CD4-positive, alpha-beta T cell treated with Interleukin-6 for 4 hours (primary cell): ENCODE data around the gene LGALS3.
A peak's percentile ranks its signal among the peaks of the same experiment; 100 is the strongest.

Experiments
- DNase-seq: peaks from one replicate; pipeline ENCODE4 v3.0.0-alpha.2; 2020; ENCODE audit warnings: mixed read lengths

LGALS3 gene

DNA sequence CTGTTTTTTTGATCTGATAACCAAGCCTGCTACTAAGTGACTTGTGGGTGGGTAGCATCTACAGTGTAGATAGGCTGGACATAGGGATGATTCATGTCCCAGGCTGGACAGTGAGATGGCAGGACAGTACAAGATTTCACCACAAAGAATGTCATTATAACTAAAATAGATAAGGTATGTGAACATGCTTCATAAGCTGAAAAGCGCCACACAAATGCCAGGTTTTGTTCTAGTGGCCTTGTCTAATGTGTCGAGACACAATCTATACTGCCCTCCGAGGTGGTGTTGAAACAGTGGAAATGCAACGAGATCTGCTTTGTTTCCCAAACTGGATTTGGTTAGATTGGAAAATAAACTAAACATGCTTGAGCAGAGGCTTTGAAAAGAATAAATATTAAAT is 4.4 kb downstream of the LGALS3 start:
- no peak for DNase-seq

DNA sequence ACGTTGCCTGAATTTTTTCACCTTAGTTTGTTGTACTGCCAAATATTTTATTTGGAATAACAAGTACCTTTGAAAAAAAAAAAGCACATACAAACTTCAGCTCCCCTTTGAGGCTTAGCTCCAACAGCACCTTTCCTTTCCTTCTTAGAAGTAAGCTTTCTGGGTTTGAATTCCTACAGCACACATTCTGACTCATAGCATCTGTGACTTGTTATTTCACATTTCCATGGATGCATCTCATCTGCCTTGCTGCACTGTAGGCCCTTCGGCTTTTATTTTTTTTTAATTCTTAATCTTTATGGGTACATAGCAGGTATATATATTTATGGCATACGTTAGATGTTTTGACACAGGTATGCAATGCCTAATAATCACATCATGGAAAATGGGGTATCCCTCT is 7.2 kb downstream of the LGALS3 start:
- no peak for DNase-seq

DNA sequence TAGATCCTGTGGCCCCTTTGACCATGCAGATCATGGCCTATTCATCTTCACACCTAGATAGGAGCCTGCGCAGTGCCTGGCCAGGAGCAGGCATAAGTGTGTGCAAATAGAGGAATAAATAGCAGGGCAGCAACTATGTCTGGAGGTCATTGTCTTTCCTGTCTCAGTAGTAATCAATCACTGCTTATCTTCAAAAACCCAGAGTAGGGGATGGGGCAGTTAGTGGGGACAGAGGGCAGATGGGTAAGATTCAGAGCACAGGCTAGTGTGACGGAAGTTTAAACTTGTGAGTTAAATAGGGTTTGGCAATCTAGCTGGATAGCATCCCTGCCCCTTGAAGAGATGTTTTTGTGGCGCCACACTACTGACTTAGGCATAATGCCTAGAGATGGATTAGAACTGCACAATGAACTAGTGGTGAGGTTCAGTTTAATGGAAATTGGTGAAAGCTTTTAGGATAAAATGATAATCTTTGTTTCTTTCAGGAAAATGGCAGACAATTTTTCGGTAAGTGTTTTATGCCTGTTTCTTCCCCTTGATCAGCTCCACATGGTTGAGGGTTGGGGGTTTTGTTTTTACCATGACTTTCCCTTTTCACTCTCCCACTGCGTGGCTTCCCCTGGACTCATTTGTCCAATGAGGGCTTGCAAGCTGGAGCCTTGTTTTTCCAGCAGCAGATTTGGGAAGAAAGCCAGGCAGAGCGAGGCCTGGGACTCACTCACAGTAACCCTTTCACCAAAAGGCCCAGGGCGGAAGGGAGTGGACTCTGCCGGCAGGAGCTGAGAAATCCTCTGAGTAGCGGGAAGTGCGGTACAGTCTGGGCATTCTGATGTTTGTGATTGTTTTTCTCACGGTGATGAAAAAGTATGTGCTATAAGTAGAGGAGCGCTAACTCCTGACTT is 8.1 kb downstream of the LGALS3 start:
- no peak for DNase-seq

DNA sequence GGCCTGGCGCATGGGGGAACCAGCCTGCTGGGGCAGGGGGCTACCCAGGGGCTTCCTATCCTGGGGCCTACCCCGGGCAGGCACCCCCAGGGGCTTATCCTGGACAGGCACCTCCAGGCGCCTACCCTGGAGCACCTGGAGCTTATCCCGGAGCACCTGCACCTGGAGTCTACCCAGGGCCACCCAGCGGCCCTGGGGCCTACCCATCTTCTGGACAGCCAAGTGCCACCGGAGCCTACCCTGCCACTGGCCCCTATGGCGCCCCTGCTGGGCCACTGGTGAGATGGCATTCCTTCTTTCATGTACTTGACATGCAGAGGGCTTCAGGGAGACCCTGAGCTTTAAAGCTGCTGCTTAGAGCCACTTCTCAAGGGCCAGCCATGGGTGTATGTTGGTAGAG is 9.0 kb downstream of the LGALS3 start:
- DNase-seq, result no peak

DNA sequence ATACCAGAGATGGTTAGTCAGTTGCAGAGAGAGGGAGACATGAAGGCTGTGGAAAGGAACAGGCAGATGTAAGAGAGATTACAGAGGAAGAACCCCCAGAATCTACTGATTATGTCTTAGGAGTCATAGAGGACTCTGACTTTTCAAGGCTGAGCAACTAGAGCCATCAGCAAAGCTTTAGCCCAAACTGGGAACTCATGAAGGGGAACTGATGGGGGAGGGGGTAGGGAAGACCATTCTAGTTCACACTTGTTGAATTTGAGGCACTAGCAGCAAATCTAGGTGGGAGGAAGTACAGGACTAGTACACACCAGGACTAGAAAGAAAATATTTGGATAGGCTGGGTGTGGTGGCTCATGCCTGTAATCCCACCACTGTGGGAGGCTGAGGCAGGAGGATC is 10.1 kb downstream of the LGALS3 start:
- DNase-seq, result no peak

DNA sequence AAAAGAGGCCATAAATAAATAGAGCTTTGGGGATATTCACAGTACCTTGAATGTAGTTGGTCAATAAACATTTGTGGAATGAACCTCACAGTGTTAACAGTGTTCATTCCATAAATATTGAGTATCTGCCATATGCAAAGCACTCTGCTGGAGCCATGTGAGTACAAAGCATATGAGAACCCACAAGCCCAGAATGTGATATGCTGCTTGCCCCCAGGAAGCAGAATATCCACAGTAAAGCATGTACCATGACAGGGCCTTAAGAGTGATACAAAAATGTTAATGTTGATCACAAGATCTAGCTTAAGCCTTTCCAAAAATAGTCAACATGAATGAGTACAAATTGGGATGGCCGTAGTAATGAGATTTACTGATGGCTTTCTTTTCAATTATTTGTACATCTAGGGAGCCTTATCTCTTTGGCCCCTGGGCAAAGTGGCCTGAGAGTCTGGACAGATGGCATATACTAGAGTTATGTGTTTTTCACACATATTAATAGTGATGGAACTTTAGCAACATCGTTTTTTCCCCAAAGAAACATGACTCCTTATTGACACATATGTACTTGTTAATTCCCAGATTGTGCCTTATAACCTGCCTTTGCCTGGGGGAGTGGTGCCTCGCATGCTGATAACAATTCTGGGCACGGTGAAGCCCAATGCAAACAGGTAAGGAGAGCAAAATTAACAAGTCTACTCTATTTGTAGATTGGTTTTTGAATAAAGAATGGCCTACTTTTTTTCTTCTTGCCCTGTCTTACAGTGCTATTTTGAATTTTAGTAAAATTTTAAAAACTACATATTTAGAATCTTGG is 10.9 kb downstream of the LGALS3 start:
- no peak for DNase-seq

DNA sequence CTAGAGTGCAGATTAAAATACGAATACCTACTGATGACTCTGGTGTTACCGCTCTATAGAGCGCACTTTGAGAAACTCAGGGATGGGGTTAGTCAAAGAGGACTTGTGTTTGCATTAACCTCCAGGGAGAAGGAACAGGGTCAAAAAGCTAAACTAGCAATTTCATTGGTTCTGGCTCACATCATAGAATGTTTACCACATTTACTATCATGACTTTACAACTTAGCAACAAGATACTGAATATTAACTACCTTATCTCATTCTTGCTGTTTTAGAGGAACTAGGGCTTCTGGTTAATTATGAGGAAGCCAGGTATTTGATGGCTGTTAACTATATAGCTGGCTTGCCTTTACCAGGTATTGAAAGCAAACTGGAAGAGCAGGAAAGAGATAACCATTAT is 12.8 kb downstream of the LGALS3 start:
- no peak for DNase-seq

DNA sequence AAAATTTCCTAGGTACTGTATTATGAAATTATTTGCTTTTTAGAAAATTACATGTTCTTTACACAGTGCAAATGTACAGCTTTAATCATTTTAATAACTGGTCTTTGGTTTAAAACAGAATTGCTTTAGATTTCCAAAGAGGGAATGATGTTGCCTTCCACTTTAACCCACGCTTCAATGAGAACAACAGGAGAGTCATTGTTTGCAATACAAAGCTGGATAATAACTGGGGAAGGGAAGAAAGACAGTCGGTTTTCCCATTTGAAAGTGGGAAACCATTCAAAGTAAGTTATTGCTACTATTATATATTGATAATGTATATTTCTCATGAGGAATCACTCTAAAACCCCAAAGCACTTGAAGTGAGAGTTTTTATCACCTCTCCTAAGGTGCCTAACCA is 13.4 kb downstream of the LGALS3 start:
- no peak for DNase-seq

DNA sequence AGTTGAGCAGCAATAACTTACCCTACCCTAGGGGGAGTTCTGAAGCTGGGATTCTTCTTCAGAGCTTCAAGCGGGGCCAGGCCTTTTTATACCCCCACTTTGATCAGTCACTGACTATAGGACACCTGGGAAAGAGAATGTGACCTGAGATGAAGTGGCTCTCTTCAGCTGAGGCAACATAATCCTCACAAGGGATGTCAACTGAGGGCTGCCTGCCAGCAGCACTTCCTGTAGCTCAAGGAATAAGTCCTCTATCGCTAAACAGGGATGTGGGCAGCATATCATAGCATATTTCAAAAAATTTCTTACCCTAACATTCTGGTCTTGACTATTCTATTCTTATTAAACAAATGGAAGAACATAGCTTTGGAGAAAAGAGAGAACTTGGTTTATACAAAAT is 17.4 kb downstream of the LGALS3 start:
- DNase-seq, result no peak

DNA sequence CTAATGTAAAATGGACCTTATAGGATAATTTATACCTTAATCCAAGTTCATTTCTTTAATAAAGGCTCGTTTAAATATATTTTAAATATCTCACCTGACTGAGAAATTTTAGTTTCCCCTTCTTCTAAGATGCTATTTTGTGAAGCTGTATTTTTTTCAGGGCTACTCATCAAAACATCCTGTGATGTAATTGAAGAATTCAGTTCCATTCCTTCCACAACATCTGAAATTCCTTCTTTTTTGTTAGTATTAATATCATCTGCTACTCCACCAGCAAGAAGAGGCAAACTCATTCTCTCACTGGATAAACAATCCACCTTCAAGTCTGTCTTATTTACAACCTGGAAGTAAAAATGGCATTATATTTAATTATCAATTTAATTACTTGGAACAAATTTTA is 22.5 kb downstream of the LGALS3 start:
- DNase-seq, result no peak

DNA sequence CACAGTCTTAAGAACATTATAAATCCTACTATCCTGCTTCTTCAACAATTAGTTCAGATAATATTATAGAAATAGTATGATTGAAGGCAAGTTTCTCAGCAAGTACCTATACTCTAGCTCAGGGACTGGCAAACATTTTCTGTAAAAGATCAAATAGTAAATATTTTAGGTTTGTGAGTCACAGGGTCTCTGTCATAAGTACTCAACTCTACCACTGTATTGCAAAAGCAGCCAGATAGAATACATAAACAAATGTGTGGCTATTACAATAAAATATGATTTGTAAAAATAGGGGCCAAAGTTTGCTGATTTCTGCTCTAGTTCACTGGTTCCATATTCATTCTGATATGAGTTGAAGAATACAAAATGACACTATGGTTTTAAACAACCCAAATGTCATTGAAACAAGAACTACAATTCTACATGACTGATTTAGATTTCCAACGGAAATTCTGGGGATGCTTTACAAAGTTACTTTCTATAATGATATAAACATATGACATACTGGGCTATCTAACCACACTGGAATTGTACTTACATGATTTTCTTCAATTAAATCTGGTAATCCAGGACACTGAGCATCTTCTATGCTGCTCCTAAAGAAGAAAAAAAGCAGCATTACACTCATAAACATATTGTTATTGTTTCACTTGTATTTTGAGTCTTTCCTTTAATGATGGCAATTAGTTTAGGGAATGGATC is 23.2 kb downstream of the LGALS3 start:
- DNase-seq, result no peak

DNA sequence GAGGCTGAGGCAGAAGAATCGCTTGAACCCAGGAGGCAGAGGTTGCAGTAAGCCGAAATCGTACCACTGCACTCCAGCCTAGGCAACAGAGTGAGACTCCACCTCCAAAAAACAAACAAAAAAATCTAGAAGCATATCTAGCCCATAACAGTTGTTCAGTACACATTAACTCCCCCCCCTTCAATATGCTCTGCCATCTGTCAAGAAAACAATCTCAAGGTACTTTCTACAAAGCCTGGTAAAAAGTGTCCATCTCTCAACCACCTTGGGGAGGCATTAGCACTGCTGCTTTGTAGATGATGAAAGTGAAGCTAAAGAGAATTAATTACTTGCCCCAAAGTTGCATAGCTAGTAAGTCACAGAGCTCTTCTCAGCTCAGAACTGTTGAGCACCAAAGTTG is 24.9 kb downstream of the LGALS3 start:
- no peak for DNase-seq

DNA sequence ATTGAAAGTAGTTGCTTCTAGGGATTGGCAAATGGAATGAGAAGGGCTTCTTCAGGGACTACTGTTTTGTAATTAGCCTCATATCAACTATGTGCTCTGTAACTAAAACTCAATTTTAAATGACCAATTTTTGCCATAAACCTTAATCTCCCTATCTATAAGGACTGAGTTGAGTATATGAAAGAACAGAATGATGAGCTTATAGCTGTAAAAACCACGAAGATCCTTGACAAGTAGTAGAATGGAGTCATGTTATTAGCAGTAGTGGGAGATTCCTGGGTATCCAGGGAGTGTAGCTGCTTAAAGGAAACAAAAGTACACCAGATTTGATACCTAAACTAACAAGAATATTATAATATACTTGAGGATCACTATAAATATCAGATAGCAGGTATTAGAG is 28.0 kb downstream of the LGALS3 start:
- DNase-seq, result no peak

DNA sequence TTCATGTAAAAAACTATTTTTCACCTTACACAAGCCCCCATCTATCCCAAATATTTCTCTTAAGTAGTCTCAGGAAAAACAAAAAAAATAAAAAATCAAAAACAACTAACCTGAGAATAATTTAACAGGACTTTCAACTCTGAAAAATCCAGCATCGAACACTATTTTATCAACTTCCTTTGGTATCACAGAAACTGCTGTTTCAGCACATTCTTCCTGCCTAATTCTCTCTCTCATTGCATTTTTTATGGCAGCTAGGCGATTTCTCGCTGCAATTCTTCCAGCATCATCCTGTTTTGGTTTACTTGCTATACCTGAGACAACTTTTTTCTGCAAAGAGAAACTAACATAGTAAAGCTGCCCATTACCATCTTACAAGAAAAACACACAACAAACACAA is 29.4 kb downstream of the LGALS3 start:
- no peak for DNase-seq

DNA sequence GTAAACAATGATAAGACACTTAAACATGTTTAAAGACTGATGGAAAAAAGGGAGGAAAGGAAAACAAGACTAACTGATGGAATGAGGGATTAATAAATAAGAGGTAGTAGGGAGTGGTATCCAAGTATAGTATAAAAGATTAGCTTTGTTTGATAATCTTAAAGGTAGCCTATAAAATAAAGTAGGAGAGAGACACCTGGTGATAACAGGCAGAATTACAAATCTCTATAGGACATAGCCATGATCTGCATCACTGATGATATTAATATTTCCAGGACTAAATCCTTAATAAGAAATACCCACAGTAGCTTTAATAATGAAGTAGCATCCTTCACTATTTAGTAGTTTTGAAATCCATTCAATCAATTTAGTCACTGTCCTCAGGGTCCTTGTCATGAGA is 31.9 kb downstream of the LGALS3 start:
- DNase-seq, result no peak

DNA sequence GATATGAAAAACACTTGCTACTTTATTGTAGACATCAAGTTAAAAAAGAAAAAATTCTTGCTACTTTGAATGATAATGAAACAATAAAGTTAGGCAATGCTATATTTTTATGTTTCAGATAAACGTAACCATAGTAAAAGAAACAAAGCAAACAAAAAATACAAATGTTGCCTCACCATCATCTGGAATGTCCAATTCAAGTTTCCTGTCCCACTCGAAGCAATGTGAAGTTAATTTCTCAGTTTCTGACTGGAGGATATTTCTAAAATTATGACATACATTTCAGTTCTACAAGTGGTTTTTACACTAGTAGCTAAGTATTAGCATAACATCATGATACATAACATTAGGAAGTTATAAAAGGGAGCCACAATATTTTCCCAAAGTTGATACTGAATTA is 41.5 kb downstream of the LGALS3 start:
- no peak for DNase-seq

DNA sequence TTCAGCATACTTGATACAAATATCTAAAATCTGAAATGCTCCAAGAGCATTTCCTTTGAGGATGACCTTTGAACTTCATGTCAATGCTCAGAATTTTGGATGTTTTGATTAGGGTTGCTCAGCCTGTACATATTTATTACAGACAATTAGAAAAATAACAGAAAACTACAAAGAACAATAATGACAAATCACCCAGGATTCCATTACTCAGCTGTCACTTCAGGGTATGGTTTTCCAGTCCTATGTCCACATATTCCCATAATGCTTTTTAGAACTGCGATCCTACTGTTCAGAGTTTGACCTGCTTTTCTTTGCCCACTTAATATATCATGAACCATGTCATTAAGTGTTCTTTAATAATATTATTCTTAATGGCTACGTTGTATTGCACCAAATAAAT is 51.0 kb downstream of the LGALS3 start:
- no peak for DNase-seq

DNA sequence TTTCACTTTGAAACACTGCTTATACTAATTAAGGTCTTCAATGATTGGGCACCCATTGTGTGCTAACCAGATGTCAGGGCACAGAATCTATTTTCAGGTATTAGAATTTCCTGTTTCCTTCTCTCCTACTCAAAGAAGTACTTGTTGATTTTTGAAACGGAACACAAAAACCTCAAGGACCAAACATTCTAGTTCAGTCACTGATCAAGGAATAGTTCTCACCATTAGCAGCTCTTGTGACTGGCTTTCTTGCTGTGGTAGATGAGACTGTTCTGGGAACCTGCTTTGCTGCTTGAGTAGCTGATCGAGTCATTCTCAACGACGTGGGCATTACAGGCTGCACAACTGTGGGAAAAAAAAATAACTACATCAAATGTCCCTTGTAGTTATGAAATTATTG is 51.4 kb downstream of the LGALS3 start:
- DNase-seq, result no peak

DNA sequence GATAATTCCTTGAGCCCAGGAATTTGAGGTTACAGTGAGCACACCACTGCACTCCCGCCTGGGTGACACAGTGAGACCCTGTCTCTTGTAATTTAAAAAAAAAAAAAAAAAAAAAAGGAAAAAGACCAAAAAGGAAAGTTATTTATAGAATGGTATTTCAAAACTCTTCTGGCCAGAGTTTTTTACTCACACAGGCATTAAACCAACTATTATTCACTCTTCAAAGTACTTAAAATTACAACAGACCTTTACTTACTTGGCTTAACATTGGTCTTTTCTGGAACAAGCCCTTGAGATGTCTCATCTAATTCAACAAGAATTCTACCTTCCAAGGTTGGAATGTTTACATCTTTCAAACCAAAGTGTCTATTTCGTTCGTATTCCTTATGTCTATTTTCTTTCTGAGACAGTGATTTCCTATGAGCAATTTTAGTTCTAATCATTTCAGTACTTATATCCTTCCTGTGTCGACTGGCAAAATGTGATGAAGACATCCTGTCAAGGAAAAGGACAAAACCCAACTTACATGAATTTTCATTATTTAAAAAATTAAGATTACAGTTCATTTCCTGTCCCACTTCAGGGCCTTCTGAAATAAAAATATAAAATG is 59.7 kb downstream of the LGALS3 start:
- no peak for DNase-seq

DNA sequence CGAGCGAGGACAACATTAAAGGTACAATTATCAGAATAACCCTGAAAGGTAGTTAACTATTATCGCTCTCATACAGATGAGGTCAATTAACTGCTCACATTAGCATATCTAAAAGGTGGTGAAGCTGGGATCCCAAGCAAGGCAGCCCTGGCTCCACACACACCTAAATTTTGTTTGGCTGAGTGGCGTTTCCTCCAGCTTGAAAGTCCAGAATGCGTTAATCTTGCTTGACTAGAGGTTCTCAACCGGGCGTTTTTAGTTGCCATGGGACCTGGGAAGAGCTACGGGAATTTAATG is 61.8 kb downstream of the LGALS3 start:
- no peak for DNase-seq

DNA sequence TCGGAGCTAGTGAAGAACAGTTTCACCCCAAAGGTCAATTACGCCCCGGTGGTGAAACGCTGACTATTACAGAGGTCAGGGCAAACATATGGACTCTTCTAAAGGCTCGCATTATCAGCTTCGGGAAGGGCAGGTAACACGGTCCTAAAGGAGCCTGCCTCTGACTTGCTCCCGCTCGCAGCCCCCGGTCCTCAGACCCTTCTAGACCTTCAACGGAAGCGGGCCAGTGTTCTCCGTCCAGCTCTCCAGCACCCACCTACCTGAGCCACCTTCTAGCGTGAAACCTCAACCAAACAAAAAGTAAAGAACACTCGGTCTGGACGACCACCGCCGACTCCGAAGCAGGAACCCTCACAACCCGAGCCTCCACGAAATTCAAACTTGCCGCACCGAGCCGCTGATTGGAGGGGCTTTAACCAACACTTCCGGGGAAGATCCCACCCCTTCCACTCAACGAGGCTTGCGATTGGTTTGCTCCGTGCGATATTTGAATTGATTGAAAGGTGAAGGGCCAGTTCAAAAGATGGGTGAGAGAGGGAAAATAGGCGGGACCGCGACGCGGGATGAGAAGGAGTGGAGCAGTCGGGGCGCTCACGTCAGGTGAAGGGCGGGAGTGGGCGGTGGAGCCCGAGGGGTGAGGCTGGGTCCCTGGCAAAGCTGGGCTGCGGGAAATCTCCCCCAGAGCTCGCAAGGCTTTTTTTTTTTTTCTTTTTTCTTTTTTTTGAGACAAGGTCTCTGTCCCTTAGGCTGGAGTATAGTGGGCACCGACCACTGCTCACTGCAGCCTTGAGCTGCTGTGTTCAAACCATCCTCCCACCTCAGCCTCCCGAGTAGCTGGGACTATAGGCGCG is 62.4 kb downstream of the LGALS3 start, which contains the start of gene DLGAP5:
DLGAP5 (minus strand) TSS at position 383 of the 851 bp plus-strand sequence. CDS start 2,406 bp downstream, outside the sequence.
- DNase-seq, result peak; percentile 91

DNA sequence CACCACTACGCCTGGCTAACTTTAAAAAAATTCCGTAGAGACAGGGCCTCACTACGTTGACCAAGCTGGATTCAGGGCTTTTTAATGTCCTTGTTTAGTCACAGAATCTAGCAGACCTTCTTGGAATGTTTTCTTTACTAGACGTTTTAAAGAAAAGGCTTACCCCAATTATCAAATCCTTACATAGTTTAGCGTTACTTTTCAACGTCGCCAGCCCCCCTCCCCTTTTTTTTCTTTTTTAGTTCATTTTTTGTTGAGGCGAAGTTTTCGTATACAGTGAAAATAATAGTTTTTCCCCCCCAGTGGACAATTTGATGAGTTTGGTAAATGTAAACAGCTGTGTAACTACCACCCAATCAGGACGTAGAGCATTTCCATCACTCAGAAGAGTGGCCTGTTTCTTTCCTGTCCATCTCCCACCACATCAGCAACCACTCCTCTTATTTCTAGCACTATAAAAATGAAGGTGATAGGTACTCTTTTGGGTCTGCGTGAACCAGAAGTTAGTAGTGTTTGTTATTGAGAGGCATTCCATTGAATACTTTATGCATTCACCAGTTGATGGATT is 63.1 kb downstream of the LGALS3 start:
- no peak for DNase-seq
